ENCODE data around the gene FAM168A. TPM values are rescaled to one million over a fixed set of nuclear protein-coding genes. Genes with fewer than 3 reads are reported as not detected.
A peak's percentile ranks its signal among the peaks of the same experiment; 100 is the strongest.
"Not testable (repeated sequence)": the region's sequence is repeated elsewhere in the genome, so short reads cannot be mapped to it uniquely, and the experiment has no call there.

FAM168A gene
- polyA plus RNA-seq, 5 donors = 32.8 to 41.7 (median 38.3) TPM

DNA sequence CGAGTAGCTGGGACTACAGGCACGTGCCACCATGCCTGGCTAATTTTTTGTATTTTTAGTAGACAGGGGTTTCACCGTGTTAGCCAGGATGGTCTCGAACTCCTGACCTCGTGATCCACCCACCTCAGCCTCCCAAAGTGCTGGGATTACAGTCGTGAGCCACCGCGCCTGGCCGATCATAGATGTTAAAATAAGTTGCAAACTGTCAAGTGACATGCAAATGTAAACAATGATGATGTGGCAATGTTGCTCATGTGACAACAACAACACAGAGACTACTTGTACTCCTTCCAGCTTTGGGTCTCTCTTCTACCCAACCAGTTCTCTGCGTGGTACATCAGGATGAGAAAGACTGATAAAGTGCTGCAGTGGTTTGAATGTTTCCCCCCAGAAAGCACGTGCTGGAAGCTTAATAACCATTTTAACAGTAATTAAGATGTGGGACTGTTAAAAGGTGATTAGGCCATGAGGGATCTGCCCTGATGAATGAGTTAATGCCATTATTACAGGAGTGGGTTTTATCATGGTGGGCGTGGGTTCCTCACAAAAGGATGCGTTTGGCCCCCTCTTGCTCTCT is 127.8 kb downstream of the FAM168A start:
- not testable (repeated sequence) for DNase-seq

DNA sequence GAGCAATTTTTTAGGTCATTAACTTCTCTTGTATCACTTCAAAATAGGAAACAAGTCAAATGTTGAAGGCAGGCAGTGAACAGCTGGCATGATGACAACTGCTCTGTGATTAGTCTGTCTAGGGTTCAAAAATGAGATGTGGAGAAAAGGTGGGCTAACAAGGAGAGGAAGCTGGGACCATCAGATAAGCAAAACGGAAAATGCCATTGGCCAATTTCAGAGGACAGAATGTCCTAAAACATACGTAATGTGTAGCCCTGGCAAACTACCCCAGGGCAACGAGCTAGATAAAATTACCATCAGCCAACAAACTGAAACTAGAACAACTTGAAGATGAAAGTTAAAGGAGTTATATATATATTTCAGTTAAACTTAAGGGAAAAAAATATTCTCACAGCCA is 128.5 kb downstream of the FAM168A start:
- no peak for DNase-seq

DNA sequence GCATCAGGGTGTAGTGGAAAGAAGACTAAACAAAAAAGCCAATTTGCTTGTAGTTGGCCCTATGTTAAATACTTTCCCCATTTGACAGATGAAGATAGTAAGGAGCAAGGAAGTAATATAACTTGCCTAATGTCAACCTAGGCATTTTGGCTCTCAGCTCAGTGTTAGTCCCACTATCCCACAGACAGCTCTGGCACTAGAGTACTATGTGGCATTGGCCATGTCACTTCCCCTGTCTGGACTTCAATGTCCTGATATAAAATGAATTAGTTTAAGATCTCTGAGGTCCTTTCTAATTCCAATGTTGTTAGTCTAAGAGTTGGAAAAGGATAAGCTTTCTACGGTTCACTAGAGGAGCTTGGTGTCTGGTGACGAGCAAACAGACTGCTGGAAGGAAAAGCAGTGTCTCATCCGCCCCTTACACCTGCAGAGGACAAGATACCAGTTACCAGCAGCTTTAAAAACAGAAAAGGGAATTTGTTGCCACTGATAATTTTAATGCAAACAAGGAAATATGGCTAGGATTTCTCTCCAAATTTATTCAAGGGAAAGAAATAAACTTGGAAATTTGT is 129.2 kb downstream of the FAM168A start:
- no peak for DNase-seq

DNA sequence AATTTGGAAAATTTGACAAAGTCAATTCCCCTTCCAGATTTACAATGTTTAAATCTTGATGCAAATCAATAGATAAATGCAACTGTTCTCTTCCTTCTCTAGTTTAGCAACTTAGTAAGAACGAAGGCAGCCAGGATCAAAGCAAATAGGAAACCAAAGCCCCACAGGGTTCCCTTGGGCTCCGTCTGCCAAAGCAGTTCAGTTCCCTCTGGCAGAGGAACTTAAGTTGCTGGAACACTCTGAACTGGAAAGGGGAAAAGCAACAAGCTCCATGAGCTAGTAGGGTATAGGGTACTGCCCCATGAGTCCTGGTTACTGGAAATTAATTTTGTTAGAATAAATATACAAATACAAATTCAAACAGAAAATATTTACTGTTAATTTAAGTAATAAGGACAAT is 130.4 kb downstream of the FAM168A start:
- no peak for DNase-seq

DNA sequence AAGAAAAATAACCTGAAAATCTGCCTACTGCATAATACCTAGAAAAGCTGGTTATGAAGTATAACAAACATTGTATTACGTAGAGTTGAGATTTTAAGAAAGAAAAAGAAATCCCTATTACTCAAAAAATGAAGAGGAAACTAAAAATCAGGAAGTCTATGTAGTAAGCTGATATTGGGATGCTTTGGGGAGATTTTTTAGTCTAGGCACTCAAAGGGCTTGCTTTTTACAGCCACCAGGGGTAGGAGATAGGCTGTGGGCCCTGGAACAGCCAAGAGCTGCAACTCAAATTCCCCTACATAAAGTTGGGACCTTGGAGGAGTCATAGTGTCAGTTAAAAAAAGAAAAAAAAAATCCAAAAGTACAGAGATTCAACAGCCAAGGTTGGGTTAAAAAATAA is 131.3 kb downstream of the FAM168A start:
- no peak for DNase-seq

DNA sequence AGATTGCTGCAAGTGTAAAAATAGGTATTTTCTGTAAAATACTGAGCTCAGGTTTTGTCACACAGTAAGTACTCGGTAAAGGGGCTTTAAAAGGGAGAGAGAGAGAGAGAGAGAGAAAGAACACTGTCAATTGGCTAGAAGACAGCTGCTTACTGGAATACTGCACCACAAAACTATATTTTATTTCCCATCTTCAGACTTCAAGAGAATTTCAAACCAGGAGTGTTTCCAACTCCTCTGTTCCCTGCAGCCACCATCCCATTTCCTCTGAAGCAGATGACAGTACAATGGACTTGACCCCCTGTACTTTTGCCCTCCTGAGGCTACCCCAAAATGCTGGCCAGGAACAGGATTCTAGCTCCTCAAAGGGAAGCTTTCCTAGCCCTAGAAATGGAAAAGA is 132.0 kb downstream of the FAM168A start:
- DNase-seq = no peak

DNA sequence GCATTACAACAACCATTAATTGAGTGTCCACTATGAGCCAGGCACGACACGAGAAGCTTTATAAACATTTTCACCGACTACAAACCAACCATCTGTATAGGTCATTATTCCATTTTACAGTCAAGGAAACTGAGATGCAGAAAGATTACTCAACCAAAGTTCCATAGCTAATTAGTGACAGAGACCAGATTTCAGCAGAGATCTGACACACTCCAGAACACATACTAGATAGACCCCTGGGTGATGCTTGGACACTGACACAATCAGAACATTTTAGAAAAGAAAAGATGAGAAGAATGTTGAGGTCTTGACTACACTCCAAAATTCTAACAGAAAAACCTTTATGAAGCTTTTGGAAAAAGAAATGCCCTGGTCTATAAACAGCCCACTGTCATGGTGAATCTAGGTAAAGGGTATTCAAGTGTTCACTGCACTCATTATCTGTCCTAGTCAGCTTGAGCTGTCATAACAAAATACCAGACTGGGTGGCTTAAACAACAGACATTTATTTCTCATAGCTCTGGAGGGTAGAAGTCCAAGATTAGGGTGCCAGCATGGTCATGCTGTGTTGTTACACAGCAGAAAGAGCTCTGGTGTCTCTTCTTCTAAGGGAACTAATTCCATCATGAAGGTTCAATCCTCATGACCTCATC is 132.8 kb downstream of the FAM168A start:
- DNase-seq = no peak

DNA sequence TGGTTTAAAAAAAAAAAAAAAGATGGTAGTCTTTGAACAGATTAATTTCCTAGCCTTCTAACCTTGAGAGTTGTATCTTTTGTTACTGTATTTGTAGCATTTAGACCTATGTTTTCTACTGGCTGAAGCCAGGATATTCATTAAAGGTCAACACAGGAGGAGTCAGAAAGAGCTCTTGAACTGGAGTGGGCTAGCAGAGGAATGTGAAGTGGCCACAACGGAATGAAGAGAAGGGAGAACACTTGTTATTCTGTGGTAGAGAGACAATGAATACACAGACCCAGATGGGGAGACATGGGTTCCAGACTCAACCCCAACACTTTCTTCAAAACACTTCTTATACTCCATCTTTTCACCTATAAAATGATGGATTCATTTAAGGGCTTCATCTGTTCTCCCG is 133.6 kb downstream of the FAM168A start:
- DNase-seq = peak in 1 of 2 donors; percentile 19

DNA sequence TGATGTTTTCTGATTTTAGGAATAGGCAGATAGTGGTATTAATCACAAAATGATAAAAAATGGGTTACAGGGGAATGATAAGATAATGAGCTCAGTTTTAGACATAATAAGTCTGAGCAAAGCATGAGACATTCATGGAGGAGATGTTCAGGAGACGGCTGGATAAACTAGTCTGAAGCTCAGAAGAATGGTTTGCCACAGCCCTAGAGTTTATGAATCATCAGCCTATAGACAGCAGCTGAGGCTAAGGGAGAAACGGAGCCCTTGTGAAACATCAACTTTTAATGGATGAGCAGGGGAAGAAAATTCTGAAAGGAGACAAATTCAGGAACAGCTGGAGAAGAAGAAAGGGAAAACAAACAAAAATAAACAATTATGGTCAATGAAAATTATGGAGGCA is 134.6 kb downstream of the FAM168A start:
- DNase-seq = no peak

DNA sequence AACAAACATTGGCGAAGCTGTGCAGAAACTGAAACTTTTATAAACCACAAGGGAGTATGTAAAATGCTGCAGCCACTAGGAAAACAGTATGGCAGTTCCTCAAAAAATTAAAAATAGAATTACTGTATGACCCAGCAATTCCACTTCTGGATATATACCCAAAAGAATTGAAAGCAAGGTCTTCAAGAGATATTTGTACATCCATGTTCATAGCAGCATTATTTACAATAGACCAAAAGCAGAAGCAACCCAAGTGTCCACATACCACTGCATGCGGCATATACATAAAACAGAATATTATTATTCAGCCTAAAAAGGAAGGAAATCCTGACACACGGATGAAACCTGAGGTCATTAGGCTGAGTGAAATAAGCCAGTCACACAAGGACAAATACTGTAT is 135.9 kb downstream of the FAM168A start:
- no peak for DNase-seq

DNA sequence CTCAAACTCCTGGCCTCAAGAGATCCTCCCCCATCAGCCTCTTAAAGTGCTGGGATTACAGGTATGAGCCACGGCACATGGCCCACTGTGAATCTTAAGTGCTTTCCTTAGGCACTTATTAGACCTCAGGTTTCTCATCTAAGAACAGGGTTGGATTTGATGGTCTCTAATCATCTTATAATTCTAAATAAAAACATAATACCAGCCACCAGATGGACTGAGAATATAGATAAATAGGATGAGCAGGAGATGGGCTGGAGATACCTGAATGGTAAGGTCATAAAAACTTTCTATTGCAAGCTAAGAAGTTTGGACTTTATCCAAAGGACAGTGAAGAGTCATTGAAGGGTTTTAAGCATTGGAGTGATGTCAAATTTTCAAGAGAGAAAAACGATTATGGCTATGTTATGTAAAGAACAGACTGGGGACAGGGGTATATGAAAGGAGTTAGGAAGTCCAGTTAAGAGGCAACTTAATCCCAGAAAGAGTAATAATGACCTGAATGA is 136.5 kb downstream of the FAM168A start:
- DNase-seq = no peak

DNA sequence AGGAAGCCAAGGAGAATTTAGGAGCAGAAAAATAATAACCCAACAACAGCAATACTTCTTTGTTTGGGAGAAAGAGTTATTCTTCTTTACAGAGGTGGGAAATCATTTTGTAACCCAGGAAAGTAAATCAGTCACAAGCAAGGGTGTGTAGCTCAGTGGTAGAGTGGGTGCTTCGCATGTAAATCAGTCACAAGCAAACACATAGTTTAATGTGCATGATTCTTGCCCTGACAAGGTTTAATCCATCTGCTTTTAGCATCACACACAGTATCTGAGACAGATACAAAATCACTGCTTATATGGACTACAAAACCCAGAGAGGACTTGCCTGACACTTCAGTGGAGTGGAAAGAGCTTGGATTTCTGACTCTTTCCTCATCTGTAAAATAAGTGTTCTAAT is 139.7 kb downstream of the FAM168A start:
- DNase-seq = no peak

DNA sequence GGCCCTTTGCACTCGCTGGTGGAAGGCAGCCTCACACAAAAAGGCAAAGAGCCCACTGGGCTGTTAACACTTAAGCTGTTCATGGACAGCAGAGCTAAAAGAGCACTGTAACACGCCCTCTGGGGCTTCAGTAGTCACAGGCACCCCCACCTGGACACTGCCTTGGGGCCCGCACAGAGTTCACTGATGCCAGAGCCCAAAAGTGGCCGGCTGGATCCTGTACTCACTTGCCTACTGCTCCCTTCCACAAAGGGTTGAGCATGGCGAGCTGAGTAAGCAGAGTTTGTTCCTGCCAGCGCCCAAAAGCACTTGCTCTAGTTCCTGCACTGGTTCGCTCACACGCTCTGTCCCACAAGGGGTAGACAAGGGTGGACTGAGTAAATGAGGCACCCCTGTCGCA is 142.9 kb downstream of the FAM168A start:
- DNase-seq = no peak

DNA sequence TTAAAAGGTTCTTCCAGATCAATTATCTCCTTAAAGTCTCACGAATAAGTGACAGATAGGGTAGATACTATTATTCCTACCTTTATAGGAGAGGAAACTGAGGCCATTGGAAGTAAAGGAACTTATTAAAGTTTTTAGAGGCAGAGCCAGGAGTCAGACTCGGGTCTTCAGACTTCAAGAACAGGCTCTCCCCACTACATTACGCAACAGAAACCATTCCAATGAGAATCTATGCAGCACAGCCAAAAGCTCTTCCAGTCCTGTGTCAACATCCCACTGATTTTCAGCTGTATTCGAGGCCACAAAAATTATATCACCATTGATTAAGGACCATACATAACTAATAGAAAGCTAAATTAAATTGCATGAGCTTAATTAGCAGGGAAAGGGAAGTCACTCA is 144.3 kb downstream of the FAM168A start:
- no peak for DNase-seq

DNA sequence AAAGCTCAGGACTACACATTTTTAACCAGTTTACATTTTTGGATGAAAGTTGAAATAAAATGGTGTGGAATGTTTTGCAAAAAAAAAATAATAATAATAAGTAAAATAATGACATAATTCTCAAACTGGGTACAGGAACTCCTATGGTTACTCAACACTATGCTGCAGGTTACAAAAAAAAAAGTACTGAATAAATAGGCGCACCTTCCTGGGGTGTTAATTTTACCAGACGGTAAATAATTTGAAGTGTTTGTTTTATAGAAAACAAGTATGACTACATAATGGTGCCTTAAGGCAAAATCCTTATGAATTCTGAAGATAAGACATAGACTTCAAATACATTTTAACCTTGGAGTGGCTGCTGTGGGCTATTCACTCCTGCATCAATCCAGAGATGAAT is 145.2 kb downstream of the FAM168A start:
- DNase-seq = no peak

DNA sequence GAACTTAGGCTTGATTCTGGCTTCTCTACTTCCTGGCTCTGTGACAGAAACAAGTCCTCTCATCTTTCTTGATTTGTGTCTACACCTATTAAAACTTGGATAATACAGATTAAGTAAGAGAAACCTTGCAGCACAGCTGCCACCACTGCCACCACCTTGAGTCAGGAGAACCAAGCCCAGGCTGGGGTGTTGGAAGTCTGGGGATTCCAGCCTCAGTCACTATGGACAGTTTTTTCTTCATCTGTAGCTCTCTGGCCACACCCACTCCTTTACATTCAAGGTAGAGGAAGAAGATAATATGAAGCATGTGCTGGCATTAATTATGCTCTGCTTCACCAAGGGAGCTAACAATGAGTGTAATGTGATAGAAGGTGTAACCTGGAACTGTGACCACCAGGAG is 146.0 kb downstream of the FAM168A start:
- no peak for DNase-seq

DNA sequence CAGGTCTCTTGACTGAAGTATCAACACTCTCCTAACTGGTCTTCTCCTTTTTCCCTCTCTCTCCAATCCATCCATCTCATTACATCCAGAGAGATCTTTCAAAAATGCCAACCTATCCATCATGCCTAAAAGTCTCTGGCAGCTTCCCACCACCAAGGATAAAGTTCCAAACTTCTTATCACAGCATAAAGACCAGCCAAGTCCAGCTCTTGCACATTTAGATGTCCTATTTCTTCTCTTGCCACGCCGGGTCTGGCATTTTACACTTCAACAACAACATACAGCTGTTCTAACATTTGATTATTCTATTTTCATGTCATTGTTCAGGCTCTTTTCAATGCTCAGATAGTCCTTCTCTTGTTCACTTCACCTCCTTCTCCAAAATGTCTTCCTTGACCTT is 151.1 kb downstream of the FAM168A start:
- DNase-seq = no peak

DNA sequence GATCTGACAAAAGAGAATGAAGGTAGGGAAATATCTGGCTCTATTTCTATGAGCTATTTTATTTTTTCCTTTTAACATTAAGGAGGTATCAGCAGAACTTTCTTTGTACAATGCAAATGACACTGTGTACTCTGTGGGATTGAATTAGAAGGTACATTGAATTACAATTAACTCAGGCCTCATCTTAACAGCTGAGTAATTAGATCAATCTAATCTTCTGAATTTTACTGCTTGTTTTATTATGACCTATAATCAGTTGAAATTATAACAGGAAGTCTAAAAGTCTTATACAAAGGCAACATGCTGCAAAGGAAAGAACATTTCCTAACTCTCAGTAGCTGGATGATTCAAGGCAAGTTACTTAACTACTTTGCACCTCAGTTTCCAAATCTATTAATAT is 151.9 kb downstream of the FAM168A start:
- no peak for DNase-seq

DNA sequence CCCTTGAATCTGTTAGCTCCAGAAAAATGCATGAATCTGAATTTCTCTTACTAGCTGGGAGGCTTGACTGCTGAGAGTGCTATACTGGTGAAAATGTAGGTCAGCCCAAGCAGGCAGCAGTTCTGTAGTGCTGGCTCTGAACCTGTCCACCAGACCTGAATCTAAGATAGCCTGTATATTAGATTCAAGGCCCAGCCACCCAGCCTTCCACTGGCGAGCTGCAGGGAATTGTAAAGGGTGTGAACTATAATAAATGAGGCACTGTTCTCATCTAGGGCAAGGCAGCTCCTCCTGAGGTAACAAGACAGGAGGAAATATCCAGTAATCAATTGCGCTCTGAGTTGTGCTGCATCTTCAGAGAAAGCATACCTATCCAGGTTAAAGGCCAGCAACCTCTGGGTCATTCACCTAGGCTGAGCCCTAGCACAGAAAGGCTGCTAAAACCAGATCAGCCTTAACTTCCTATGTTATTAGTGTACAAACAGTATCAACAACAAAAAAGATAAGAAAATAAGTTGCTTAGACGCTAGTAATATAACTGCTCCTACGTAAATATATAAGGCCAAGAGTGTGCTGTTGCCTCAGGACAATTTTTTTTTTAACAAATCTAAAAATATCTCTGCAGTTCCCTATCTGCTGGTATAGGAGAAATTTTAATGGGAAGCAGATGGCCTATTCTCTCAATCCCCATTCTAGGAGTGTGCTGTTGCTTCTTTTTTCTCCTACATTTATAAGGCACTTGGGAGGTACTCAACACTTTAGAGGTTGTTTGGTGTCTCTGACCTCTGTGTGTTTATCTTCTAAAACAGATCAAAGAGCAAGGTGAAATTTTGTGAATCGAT is 158.7 kb downstream of the FAM168A start:
- no peak for DNase-seq

DNA sequence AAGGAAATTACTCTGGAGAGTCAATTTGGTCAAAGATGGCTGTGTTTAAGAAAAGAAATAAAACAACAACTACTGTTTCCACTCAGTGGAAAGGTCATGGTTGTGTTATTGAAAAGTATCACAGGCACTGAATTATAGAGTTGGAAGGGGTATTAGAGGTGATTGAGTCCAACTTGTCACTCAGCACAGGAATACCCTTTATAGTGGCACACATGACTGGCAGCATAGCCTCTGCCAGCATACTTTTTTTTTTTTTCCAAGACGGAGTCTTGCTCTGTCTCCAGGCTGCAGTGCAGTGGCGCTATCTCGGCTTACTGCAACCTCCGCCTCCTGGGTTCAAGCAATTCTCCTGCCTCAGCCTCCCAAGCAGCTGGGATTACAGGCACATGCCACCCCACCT is 161.1 kb downstream of the FAM168A start:
- not testable (repeated sequence) for DNase-seq

DNA sequence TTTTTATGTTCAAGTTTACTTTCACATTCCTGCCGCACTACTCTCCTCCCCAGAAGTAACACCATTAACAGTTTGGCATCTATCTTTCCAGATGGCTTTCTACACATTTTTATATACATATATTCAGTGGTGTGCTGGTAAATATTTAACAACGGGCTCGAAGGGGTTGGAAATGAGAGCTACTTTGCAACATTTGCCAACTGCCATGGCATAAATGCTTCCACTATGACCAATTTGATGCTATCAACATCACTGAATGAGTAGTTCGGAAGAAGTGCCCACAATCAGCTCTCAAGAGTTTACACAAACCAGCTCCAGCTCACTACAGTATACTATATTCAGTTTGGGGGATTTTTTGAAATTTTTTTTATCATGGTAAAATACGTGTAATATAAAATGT is 166.5 kb downstream of the FAM168A start:
- DNase-seq = no peak

DNA sequence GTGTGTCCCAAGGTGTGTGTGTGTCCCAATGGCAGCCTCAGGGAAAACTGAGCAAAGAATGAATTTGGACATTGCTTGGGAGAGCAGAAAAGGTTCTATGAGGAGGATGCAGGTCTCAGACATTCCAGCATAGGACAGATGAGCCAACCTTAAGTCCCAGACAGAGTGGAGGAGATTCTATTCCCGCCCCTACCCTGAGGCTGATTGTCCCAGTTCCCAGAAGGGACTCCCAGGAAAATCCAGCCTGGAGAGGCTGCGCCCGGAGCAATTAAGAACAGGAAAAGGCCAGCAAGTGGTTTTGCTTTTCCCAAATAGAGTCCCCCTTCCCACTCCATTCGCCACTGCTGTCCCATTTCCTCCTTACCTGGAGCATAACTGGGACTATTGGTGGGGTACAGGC is 167.6 kb downstream of the FAM168A start:
- DNase-seq = no peak
